Measurements from ENCODE around the gene CBLN3. TPM values are rescaled to one million over a fixed set of nuclear protein-coding genes. Genes with fewer than 3 reads are reported as not detected.

The CBLN3 gene
- total and polyA plus RNA-seq, 2 experiments from 2014 or later: 2.4 to 5.6 TPM

GRCh38 chr14:24415421-24416253 lies 13.8 kb downstream of the CBLN3 start:
- H3K9me3 ChIP-seq (ENCODE audit: low read depth): no peaks in the 10 kb centered on the region
- H3K27me3 ChIP-seq (replicated peaks; ENCODE audit: insufficient read depth): no peaks in the 10 kb centered on the region
- H3F3A ChIP-seq (ENCODE audit: insufficient read depth): no peaks in the 10 kb centered on the region
- no peak for DNase-seq
- no peaks in the 10 kb centered on the region for H4K20me1 ChIP-seq (ENCODE audit: insufficient read depth)
- no peaks in the 10 kb centered on the region for H3K36me3 ChIP-seq (ENCODE audit: low read depth)
- 86 to 87% methylated on average over 23 to 25 of the region's 25 CpGs for WGBS, 2 experiments (ENCODE audit: low coverage in 1 of 2, low lambda C conversion rate in 2 of 2, missing lambda C conversion rate in 2 of 2)
- no peaks in the 10 kb centered on the region for H3K9me2 ChIP-seq (ENCODE audit: insufficient read depth)
- TF ChIP-seq EZH2 (IDR thresholded peaks at IDR 0.05; ENCODE audit: insufficient read depth, poor library complexity, severe bottlenecking): no peak
- no peak for TF ChIP-seq EZH2phosphoT487 (IDR thresholded peaks at IDR 0.05; ENCODE audit: insufficient read depth, low read depth)
- no peak overlapping the region for H3K4me2 ChIP-seq (ENCODE audit: unreplicated experiment)
- in situ Hi-C loops (cut with MboI): no loop called here
- no peak overlapping the region for H3K4me3 ChIP-seq
- no peak overlapping the region for H3K27ac ChIP-seq
- H2AFZ ChIP-seq: no peak overlapping the region
- no peaks in the 10 kb centered on the region for H3K4me1 ChIP-seq (ENCODE audit: insufficient read depth)
- H3K79me2 ChIP-seq (ENCODE audit: insufficient read depth): no peaks in the 10 kb centered on the region
- H3K9ac ChIP-seq: no peak overlapping the region

- H3F3A ChIP-seq (ENCODE audit: insufficient read depth): no peaks in the 10 kb centered on the region
- H3K9me3 ChIP-seq (ENCODE audit: low read depth): no peaks in the 10 kb centered on the region
- H3K79me2 ChIP-seq (ENCODE audit: insufficient read depth): no peaks in the 10 kb centered on the region
- WGBS, 2 experiments (ENCODE audit: low coverage in 1 of 2, low lambda C conversion rate in 2 of 2, missing lambda C conversion rate in 2 of 2): 86 to 89% methylated on average over 14 to 15 of the region's 15 CpGs
- TF ChIP-seq EZH2 (IDR thresholded peaks at IDR 0.05; ENCODE audit: insufficient read depth, poor library complexity, severe bottlenecking): no peak
- no peak for TF ChIP-seq EZH2phosphoT487 (IDR thresholded peaks at IDR 0.05; ENCODE audit: insufficient read depth, low read depth)
- no peaks in the 10 kb centered on the region for H3K9me2 ChIP-seq (ENCODE audit: insufficient read depth)
- H3K4me3 ChIP-seq: no peak overlapping the region
- no peak overlapping the region for H3K27ac ChIP-seq
- H3K36me3 ChIP-seq (ENCODE audit: low read depth): no peaks in the 10 kb centered on the region
- in situ Hi-C loops (cut with MboI): no loop called here
- H3K4me2 ChIP-seq (ENCODE audit: unreplicated experiment): no peak overlapping the region
- no peak overlapping the region for H3K9ac ChIP-seq
- no peak overlapping the region for H2AFZ ChIP-seq
- no peak for DNase-seq
- H3K27me3 ChIP-seq (replicated peaks; ENCODE audit: insufficient read depth): no peaks in the 10 kb centered on the region
- H4K20me1 ChIP-seq (ENCODE audit: insufficient read depth): no peaks in the 10 kb centered on the region
- H3K4me1 ChIP-seq (ENCODE audit: insufficient read depth): no peaks in the 10 kb centered on the region
Measured at GRCh38 chr14:24414732-24415420, 14.6 kb downstream of the CBLN3 start.

- Histone ChIP-seq H3K9ac (no peak overlapping the region), H3K4me2 (ENCODE audit: unreplicated experiment) (no peak overlapping the region), H3K4me3 (no peak overlapping the region), H2AFZ (no peak overlapping the region), H3K4me1 (ENCODE audit: insufficient read depth) (no peaks in the 10 kb centered on the region), H3K79me2 (ENCODE audit: insufficient read depth) (no peaks in the 10 kb centered on the region), H3F3A (ENCODE audit: insufficient read depth) (no peaks in the 10 kb centered on the region), H3K36me3 (ENCODE audit: low read depth) (no peaks in the 10 kb centered on the region), H3K27me3 (replicated peaks; ENCODE audit: insufficient read depth) (no peaks in the 10 kb centered on the region), H3K9me2 (ENCODE audit: insufficient read depth) (no peaks in the 10 kb centered on the region), H4K20me1 (ENCODE audit: insufficient read depth) (no peaks in the 10 kb centered on the region), H3K9me3 (ENCODE audit: low read depth) (no peaks in the 10 kb centered on the region), H3K27ac (no peak overlapping the region)
- in situ Hi-C loops (cut with MboI): no loop called here
- WGBS, 2 experiments (ENCODE audit: low coverage in 1 of 2, low lambda C conversion rate in 2 of 2, missing lambda C conversion rate in 2 of 2): 95 to 96% methylated on average over 1 of the region's 1 CpG
- TF ChIP-seq EZH2 (IDR thresholded peaks at IDR 0.05; ENCODE audit: insufficient read depth, poor library complexity, severe bottlenecking): no peak
- no peak for TF ChIP-seq EZH2phosphoT487 (IDR thresholded peaks at IDR 0.05; ENCODE audit: insufficient read depth, low read depth)
- DNase-seq: no peak
Measured at GRCh38 chr14:24414077-24414476, 15.4 kb downstream of the CBLN3 start.

DNA sequence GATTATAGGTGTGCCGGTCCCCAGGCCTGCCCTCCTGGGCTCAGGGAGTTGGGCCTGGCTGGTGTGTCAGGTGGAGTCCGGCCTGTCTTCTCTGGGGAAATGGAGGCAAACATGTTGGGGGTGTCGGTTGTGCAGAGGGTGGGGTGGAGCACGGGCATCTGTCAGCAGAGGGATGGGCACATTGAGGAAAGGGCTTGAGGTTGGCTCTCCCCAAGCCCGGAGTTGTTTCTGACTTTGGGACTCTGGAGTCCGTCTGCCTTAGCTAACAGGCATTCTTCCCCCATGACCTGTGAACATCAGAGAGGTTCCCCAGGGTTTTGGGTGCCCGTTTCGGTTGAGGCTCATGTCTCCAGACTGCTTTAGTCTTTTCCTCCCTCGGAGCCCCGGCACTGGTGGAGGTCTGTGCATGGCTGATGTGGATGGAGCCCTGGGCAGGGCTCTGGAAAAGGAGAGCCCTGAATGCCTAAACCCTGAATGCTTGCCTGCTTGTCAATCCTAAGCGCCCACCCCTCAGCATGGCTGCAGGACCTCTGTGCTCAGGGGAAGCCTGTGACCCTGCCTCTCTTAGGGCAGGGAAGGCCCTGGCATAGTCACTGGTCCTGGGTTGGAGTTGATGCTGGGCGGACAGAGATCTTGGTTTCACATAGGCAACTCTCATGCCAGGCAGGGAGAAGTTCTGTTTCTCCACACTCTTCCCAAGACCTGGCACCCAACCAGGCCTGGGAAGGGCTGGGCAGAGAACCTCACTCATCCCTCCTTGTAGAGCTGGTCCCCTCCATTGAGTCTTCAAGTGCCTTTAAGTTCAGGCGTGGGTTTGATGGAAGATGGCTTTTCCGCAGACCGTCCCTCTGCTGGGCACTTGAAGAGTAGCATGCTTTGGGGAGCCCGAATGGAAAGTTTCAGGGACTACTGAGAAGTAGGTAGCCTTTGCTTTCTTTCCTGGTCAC lies 17.8 kb downstream of the CBLN3 start:
- H2AFZ ChIP-seq: no peak overlapping the region
- H3K4me3 ChIP-seq: no peak overlapping the region
- TF ChIP-seq EZH2 (IDR thresholded peaks at IDR 0.05; ENCODE audit: insufficient read depth, poor library complexity, severe bottlenecking) (no peak), EZH2phosphoT487 (IDR thresholded peaks at IDR 0.05; ENCODE audit: insufficient read depth, low read depth) (no peak)
- WGBS, 2 experiments (ENCODE audit: low coverage in 1 of 2, low lambda C conversion rate in 2 of 2, missing lambda C conversion rate in 2 of 2): 64 to 66% methylated on average over 16 of the region's 16 CpGs
- in situ Hi-C loops (cut with MboI): no loop called here
- DNase-seq: peak; percentile 74
- H3K36me3 ChIP-seq (ENCODE audit: low read depth): no peaks in the 10 kb centered on the region
- no peaks in the 10 kb centered on the region for H3K4me1 ChIP-seq (ENCODE audit: insufficient read depth)
- no peaks in the 10 kb centered on the region for H3K9me2 ChIP-seq (ENCODE audit: insufficient read depth)
- H3K27ac ChIP-seq: no peak overlapping the region
- H3F3A ChIP-seq (ENCODE audit: insufficient read depth): no peaks in the 10 kb centered on the region
- no peak overlapping the region for H3K4me2 ChIP-seq (ENCODE audit: unreplicated experiment)
- H3K27me3 ChIP-seq (replicated peaks; ENCODE audit: insufficient read depth): no peaks in the 10 kb centered on the region
- H3K79me2 ChIP-seq (ENCODE audit: insufficient read depth): no peaks in the 10 kb centered on the region
- no peaks in the 10 kb centered on the region for H4K20me1 ChIP-seq (ENCODE audit: insufficient read depth)
- no peaks in the 10 kb centered on the region for H3K9me3 ChIP-seq (ENCODE audit: low read depth)
- no peak overlapping the region for H3K9ac ChIP-seq

Data from GM23248 (cell line).